Esophagus squamous epithelium (tissue), 5 donors: ENCODE data around the gene CAMK2D. TPM values are rescaled to one million over a fixed set of nuclear protein-coding genes. Genes with fewer than 3 reads are reported as not detected.

Source experiments
- DNase-seq: peaks from one replicate; lab custom pipeline; 2025; lab: John Stamatoyannopoulos, UW
- H3K27ac ChIP-seq, 4 donors: fragments of 200-600 bp; sonication (generic); one replicate each; pipeline ENCODE4 v1.5.1; 2016 to 2019; ENCODE audit warnings: mild to moderate bottlenecking in 1 of 4
- H3K27me3 ChIP-seq, 4 donors: fragments of 200-600 bp; sonication (generic); 1 replicate in 3 of 4; 2 replicates in 1 of 4; pipeline versions ENCODE4 v1.5.1 to v1.6.0; 2017 to 2021; ENCODE audit warnings: antibody characterized with exemption in 1 of 4
- H3K36me3 ChIP-seq, 3 donors: fragments of 200-600 bp; sonication (generic); one replicate each; pipeline ENCODE4 v1.5.1; 2016 to 2019
- H3K4me1 ChIP-seq, 3 donors: fragments of 200-600 bp; sonication (generic); one replicate each; pipeline ENCODE4 v1.5.1; 2017 to 2019
- H3K4me3 ChIP-seq, 4 donors: fragments of 200-600 bp; sonication (generic); 1 replicate in 3 of 4; 2 replicates in 1 of 4; pipeline ENCODE4 v1.5.1; 2016 to 2019; ENCODE audit warnings: mild to moderate bottlenecking in 2 of 4, moderate library complexity in 1 of 4
- H3K9me3 ChIP-seq, 3 donors: fragments of 200-600 bp; sonication (generic); one replicate each; pipeline ENCODE4 v1.5.1; 2016 to 2019
- CTCF ChIP-seq, 6 experiments: fragments of 450-650 bp in 4 of 6; fragments of 200-600 bp in 2 of 6; sonication (generic) in 2 of 6; IDR thresholded peaks; one replicate each; pipeline ENCODE4 v1.5.1; 2016 to 2019; ENCODE audit warnings: antibody characterized with exemption in 6 of 6, mild to moderate bottlenecking in 4 of 6, moderate library complexity in 4 of 6
- POLR2A ChIP-seq, 4 donors: fragments of 450-650 bp; IDR thresholded peaks; one replicate each; pipeline ENCODE4 v1.6.1; 2017; ENCODE audit warnings: antibody characterized with exemption in 4 of 4, mild to moderate bottlenecking in 4 of 4, moderate library complexity in 3 of 4
- WGBS, 2 donors: methylation state at CpG; one replicate each; pipeline ENCODE4 v1.1.5; 2018; 5-methylcytosine and 5-hydroxymethylcytosine counted together
- intact Hi-C: fragments of 100-400 bp; cut with DNase I; formaldehyde crosslinking; loops from one replicate; pipeline ENCODE4 v1.15.0; 2022
- total RNA-seq, 4 donors: library from RNA; depleted of rRNA; stranded (reverse); fragments of >200 nt; gene quantifications; one replicate each; pipeline ENCODE4 v1.1.0, GENCODE V29; 2016
- donor health status: DM: yes; HTN: yes; CAD: no.

The CAMK2D gene
- total RNA-seq, 4 donors from 2014 or later = 30.7 to 47.7 (median 38.2) TPM

DNA sequence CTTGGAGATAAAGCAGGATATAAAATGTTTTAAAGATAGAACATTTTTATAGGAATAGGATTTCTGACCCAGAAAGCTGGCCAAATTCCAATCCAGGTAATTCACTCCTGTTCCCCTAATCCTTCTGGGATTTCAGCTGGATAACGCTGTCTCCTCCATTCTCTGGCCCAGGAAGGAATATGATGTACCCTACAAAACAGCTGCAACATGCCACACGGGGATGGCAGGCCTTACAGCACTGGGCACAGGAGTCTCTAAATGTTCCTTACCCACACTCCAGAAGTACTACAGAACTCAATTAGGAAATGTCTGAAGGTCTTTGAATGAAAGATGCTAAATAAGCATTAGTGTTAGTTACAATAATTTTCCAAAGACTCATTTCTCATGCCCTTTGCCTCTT is 15.8 kb downstream of the CAMK2D start:
- no peaks in the 10 kb centered on the region for H3K9me3 ChIP-seq
- no peaks in the 10 kb centered on the region for H3K27me3 ChIP-seq
- no peak overlapping the region for H3K4me3 ChIP-seq
- no peak for DNase-seq
- H3K36me3 ChIP-seq = peaks cover 0 to 6% (median 0%) of the 10 kb centered on the region in 3 donors
- no peak overlapping the region for H3K27ac ChIP-seq
- WGBS, 2 donors = 94 to 100% methylated on average over 2 of the region's 2 CpGs
- no peak for TF ChIP-seq POLR2A (IDR thresholded peaks at IDR 0.05)
- no peak for TF ChIP-seq CTCF (IDR thresholded peaks at IDR 0.05)
- peaks cover 0 to 12% (median 0%) of the 10 kb centered on the region in 3 donors for H3K4me1 ChIP-seq
- intact Hi-C loops = no loop called here

GRCh38 chr4:113744667-113745240 is 16.8 kb downstream of the CAMK2D start:
- DNase-seq = no peak
- H3K4me1 ChIP-seq = peaks cover 0 to 2% (median 0%) of the 10 kb centered on the region in 3 donors
- no peak overlapping the region for H3K4me3 ChIP-seq
- no peaks in the 10 kb centered on the region for H3K27me3 ChIP-seq
- intact Hi-C loops = no loop called here
- no peaks in the 10 kb centered on the region for H3K9me3 ChIP-seq
- H3K36me3 ChIP-seq = peaks cover 0 to 4% (median 0%) of the 10 kb centered on the region in 3 donors
- H3K27ac ChIP-seq = no peak overlapping the region
- TF ChIP-seq POLR2A (IDR thresholded peaks at IDR 0.05) (no peak), CTCF (IDR thresholded peaks at IDR 0.05) (no peak)
- 81 to 90% methylated on average over 4 of the region's 4 CpGs for WGBS, 2 donors

GRCh38 chr4:113743690-113744089 is 17.8 kb downstream of the CAMK2D start:
- no peak overlapping the region for H3K27ac ChIP-seq
- TF ChIP-seq CTCF (IDR thresholded peaks at IDR 0.05) = no peak
- no peak for TF ChIP-seq POLR2A (IDR thresholded peaks at IDR 0.05)
- 91 to 95% methylated on average over 6 of the region's 6 CpGs for WGBS, 2 donors

GRCh38 chr4:113742643-113743042 is 18.9 kb downstream of the CAMK2D start:
- H3K27ac ChIP-seq = no peak overlapping the region
- TF ChIP-seq CTCF (IDR thresholded peaks at IDR 0.05) = no peak
- no peak for TF ChIP-seq POLR2A (IDR thresholded peaks at IDR 0.05)
- intact Hi-C loops = no loop called here
- DNase-seq = no peak
- H3K4me1 ChIP-seq = peaks cover 0 to 6% (median 0%) of the 10 kb centered on the region in 3 donors
- 82 to 89% methylated on average over 2 of the region's 2 CpGs for WGBS, 2 donors
- H3K36me3 ChIP-seq = peaks cover 0 to 4% (median 0%) of the 10 kb centered on the region in 3 donors
- H3K4me3 ChIP-seq = no peak overlapping the region
- H3K9me3 ChIP-seq = no peaks in the 10 kb centered on the region
- no peaks in the 10 kb centered on the region for H3K27me3 ChIP-seq

More at GRCh38 chr4:113743690-113744089, 17.8 kb downstream of the CAMK2D start:
- intact Hi-C loops = no loop called here
- Histone ChIP-seq H3K9me3 (no peaks in the 10 kb centered on the region), H3K4me1 (peaks cover 0 to 6% (median 0%) of the 10 kb centered on the region in 3 donors), H3K36me3 (peaks cover 0 to 4% (median 0%) of the 10 kb centered on the region in 3 donors), H3K4me3 (no peak overlapping the region), H3K27me3 (no peaks in the 10 kb centered on the region)
- DNase-seq = no peak

DNA sequence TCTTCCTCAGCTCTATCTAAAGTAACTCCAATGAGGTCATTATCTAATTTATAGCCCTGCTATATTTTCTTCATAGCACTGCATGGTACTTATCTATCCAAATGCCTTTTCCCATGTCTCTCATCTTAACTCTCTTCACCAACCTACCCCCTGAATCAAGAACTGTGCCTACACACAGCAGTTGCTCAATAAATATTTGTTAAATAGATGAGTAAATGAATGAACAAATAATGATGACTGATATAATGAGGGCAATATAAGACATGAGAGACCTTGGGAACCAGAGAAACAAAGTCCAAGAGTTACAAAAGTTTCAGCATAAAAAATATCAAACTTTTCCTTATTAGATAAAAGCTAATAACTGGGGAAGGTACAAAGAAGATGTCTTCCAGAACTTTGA is 19.6 kb downstream of the CAMK2D start:
- DNase-seq = no peak
- Histone ChIP-seq H3K27me3 (no peaks in the 10 kb centered on the region), H3K4me1 (peaks cover 0 to 6% (median 0%) of the 10 kb centered on the region in 3 donors), H3K9me3 (no peaks in the 10 kb centered on the region), H3K27ac (no peak overlapping the region), H3K4me3 (no peak overlapping the region), H3K36me3 (peaks cover 0 to 4% (median 0%) of the 10 kb centered on the region in 3 donors)
- intact Hi-C loops = no loop called here
- TF ChIP-seq CTCF (IDR thresholded peaks at IDR 0.05) = no peak
- TF ChIP-seq POLR2A (IDR thresholded peaks at IDR 0.05) = no peak
